HL-60 (cell line): ENCODE results near the gene RAG1.

ENCODE experiments used
- DNase-seq, 2 experiments: peaks; one replicate each; pipeline ENCODE4 v3.0.0-alpha.2; 2010 to 2020; ENCODE audit warnings: low read depth in 1 of 2, low spot score in 1 of 2
- H3K27ac ChIP-seq: fragments of 250-450 bp; sonication (Bioruptor Pico); replicated peaks from 2 replicates; pipeline ENCODE4 v1.5.1; 2020; ENCODE audit warnings: mild to moderate bottlenecking, moderate library complexity
- H3K27me3 ChIP-seq: fragments of 250-450 bp; sonication (Bioruptor Pico); 2 replicates; pipeline ENCODE4 v1.5.1; 2021; ENCODE audit warnings: mild to moderate bottlenecking, moderate library complexity; ENCODE audit not compliant: insufficient read depth, poor library complexity, severe bottlenecking
- H3K4me3 ChIP-seq: replicated peaks from 2 replicates; pipeline ENCODE4 v1.5.1; 2011; ENCODE audit warnings: mild to moderate bottlenecking, control low read depth, low read length; ENCODE audit not compliant: insufficient read depth
- GABPA ChIP-seq: IDR thresholded peaks from 2 replicates; pipeline ENCODE4 v1.6.1; 2012; ENCODE audit warnings: low read depth
- POLR2AphosphoS5 ChIP-seq: IDR thresholded peaks from 2 replicates; pipeline ENCODE4 v1.6.1; 2012; ENCODE audit warnings: low read depth
- SPI1 ChIP-seq: IDR thresholded peaks from 2 replicates; pipeline ENCODE4 v1.6.1; 2012; ENCODE audit warnings: low read depth, mild to moderate bottlenecking, borderline replicate concordance
- TF ChIP-seq, protein P1 (sequence below): IDR thresholded peaks from one replicate; pipeline ENCODE4 v1.5.1; 2011; ENCODE audit warnings: low read length, control low read depth, inconsistent platforms; ENCODE audit not compliant: insufficient read depth
- TF ChIP-seq, protein P2 (sequence below): IDR thresholded peaks from 2 replicates; pipeline ENCODE4 v1.6.1; 2012; ENCODE audit warnings: low read depth; ENCODE audit not compliant: insufficient replicate concordance

Gene RAG1

DNA sequence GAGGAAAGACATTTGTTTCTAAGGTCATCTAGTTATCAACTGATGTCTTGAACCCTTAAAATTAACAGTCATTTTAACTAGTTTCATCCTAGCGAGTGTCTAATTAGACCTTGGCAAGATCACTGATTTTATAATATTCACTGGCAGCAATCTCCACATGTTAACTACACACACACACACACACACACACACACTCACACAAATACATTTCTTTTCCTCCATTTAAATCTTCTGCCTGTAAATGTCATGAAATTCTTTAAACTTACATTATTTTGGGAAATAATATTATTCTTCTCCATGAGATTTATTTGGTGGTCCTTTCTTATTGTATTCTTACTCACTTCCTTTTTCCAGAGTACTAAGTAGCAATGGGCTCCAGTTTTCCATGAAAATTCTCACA, 23.6 kb downstream of the RAG1 start:
- no peak overlapping the region for H3K4me3 ChIP-seq
- H3K27me3 ChIP-seq: no peaks in the 10 kb centered on the region
- TF ChIP-seq, protein P1, sequence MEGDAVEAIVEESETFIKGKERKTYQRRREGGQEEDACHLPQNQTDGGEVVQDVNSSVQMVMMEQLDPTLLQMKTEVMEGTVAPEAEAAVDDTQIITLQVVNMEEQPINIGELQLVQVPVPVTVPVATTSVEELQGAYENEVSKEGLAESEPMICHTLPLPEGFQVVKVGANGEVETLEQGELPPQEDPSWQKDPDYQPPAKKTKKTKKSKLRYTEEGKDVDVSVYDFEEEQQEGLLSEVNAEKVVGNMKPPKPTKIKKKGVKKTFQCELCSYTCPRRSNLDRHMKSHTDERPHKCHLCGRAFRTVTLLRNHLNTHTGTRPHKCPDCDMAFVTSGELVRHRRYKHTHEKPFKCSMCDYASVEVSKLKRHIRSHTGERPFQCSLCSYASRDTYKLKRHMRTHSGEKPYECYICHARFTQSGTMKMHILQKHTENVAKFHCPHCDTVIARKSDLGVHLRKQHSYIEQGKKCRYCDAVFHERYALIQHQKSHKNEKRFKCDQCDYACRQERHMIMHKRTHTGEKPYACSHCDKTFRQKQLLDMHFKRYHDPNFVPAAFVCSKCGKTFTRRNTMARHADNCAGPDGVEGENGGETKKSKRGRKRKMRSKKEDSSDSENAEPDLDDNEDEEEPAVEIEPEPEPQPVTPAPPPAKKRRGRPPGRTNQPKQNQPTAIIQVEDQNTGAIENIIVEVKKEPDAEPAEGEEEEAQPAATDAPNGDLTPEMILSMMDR: no peak
- no peak for TF ChIP-seq SPI1
- no peak for TF ChIP-seq POLR2AphosphoS5
- TF ChIP-seq, protein P2, sequence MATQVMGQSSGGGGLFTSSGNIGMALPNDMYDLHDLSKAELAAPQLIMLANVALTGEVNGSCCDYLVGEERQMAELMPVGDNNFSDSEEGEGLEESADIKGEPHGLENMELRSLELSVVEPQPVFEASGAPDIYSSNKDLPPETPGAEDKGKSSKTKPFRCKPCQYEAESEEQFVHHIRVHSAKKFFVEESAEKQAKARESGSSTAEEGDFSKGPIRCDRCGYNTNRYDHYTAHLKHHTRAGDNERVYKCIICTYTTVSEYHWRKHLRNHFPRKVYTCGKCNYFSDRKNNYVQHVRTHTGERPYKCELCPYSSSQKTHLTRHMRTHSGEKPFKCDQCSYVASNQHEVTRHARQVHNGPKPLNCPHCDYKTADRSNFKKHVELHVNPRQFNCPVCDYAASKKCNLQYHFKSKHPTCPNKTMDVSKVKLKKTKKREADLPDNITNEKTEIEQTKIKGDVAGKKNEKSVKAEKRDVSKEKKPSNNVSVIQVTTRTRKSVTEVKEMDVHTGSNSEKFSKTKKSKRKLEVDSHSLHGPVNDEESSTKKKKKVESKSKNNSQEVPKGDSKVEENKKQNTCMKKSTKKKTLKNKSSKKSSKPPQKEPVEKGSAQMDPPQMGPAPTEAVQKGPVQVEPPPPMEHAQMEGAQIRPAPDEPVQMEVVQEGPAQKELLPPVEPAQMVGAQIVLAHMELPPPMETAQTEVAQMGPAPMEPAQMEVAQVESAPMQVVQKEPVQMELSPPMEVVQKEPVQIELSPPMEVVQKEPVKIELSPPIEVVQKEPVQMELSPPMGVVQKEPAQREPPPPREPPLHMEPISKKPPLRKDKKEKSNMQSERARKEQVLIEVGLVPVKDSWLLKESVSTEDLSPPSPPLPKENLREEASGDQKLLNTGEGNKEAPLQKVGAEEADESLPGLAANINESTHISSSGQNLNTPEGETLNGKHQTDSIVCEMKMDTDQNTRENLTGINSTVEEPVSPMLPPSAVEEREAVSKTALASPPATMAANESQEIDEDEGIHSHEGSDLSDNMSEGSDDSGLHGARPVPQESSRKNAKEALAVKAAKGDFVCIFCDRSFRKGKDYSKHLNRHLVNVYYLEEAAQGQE: no peak

DNA sequence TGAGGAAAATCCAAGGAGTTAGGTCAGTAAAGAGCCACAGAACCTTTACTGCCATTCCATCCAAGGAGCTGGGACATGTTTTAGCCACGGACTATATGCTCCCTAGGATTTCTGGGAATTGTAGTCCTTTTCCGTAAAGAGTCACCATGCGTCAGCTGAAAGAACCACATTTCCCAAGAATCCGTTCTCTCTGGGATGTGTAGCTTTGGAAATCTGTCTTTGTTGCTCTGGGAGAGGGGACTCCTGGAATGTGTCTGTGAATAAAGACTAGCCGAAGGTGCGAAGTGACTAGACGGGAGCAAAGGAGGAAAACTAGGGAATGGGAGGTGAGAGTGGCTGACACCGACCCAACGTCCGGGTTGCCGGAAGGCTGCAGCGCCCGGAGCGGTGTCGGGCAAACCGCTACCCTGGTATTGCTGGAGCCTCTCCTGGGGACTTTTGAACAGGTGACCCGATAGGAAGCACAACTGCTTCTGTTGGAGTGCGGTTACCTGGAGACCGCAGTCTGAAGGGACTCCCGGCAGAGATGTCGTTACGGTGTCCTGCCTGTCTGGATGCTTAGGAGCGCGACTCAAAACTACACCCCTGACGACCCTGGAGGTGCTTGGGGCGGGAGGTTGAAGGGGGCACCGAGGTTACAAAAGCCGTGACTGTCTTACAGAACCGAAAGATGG, 26.6 kb downstream of the RAG1 start, which contains the start of gene IFTAP:
Gene IFTAP (plus strand): TSS at position 187 of the 674 bp plus-strand sequence. CDS start 15,602 bp downstream, outside the sequence.
- Histone ChIP-seq H3K4me3 (peak within 1 kb of the TSS; percentile 80), H3K27ac (peak within 1 kb of the TSS; percentile 47), H3K27me3 (no peaks in the 10 kb centered on the region)
- peak; percentile 91 for TF ChIP-seq GABPA
- TF ChIP-seq, protein P2: no peak
- DNase-seq: peak; percentile 35 to 79

More for the DNA sequence above, 23.6 kb downstream of the RAG1 start:
- H3K27ac ChIP-seq: no peak overlapping the region
- no peak for DNase-seq

DNA sequence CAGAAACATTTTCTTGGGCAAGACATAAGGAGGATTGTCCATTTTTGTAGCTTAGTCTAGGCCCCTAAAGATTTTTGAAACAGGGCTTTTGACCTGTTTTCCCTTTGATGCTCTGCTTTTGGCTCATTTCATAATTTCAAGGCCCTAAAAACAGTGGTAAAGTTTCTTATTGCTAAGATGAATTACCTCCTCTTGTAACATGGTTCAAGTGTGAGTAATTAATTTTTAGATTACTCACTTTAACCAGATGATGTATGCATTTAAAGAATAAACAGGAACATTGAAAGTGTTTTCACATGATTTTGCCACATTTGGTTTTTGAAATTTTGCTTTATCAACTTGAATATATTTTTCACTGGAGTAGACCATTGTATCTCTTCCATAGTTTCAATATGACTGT, 29.1 kb downstream of the RAG1 start:
- DNase-seq: no peak
- no peak for TF ChIP-seq GABPA
- no peak for TF ChIP-seq SPI1
- TF ChIP-seq POLR2AphosphoS5: no peak
- TF ChIP-seq, protein P2: no peak
- TF ChIP-seq, protein P1: no peak
- H3K27ac ChIP-seq: no peak overlapping the region
- no peaks in the 10 kb centered on the region for H3K27me3 ChIP-seq
- no peak overlapping the region for H3K4me3 ChIP-seq
